K562 (cell line): ENCODE results near the gene SLC39A11. TPM values are rescaled to one million over a fixed set of nuclear protein-coding genes. Genes with fewer than 3 reads are reported as not detected.

Experiments used
- ATAC-seq: fragments of 200-7000 bp; cut with Tn5 transposase; 3 replicates; pipeline ENCODE4 v1.9.1; 2020; ENCODE audit warnings: moderate library complexity
- BruUV-seq: library from RNA; stranded (reverse); fragments of 400-500 nt; replicated peaks from 2 replicates; lab custom pipeline; 2021; lab: Mats Ljungman, UMichigan
- CTCF ChIA-PET: fragments of 300-600 bp; formaldehyde crosslinking; extraction: SDS; loops from one replicate; lab custom pipeline; 2021; ENCODE audit warnings: low intra/inter-chr PET ratio; lab: Yijun Ruan, JAX
- POLR2A ChIA-PET: fragments of 300-600, 350-650 bp; sonication (Branson Sonifier 250); formaldehyde crosslinking; extraction: SDS; loops from one replicate; lab custom pipeline; 2021; ENCODE audit warnings: antibody characterized with exemption, inconsistent platforms; lab: Yijun Ruan, JAX
- DNase-seq, 4 experiments: peaks; one replicate each; pipeline versions ENCODE4 v3.0.0 to v3.0.0-alpha.2; 2011 to 2018; ENCODE audit warnings: low spot score in 3 of 4, mixed read lengths in 3 of 4; ENCODE audit errors: extremely low read depth in 1 of 4
- FAIRE-seq: peaks from 2 replicates; lab custom pipeline; 2011; peaks lifted over from hg19 to GRCh38; lab: Jason Lieb, UNC
- H2AFZ ChIP-seq: 2 replicates; pipeline ENCODE4 v1.6.0; 2011; ENCODE audit warnings: low read depth, low read length, control low read depth, inconsistent platforms
- H3K27ac ChIP-seq: fragments of 200-600 bp; 3 replicates; pipeline ENCODE4 v1.8.0; 2011; ENCODE audit warnings: low read depth, mild to moderate bottlenecking, control low read depth, inconsistent platforms, low read length, moderate library complexity, mixed read lengths; ENCODE audit errors: extremely low read depth
- H3K27me3 ChIP-seq, 2 experiments: fragments of 300-600 bp in 1 of 2; 2 replicates in 1 of 2; 3 replicates in 1 of 2; pipeline versions ENCODE4 v1.6.0 to v1.8.0; 2011; ENCODE audit warnings: inconsistent platforms in 2 of 2, low read length in 2 of 2, mild to moderate bottlenecking in 1 of 2, mixed read lengths in 1 of 2, moderate library complexity in 1 of 2; ENCODE audit not compliant: control insufficient read depth in 2 of 2, insufficient read depth in 2 of 2
- H3K36me3 ChIP-seq: fragments of 300-600 bp; 3 replicates; pipeline ENCODE4 v1.8.0; 2011; ENCODE audit warnings: mild to moderate bottlenecking, low read length, inconsistent platforms; ENCODE audit not compliant: control insufficient read depth, insufficient read depth
- H3K4me1 ChIP-seq, 2 experiments: fragments of 200-600 bp in 1 of 2; replicated peaks in 1 of 2; 2 replicates in 1 of 2; 3 replicates in 1 of 2; pipeline versions ENCODE4 v1.5.1 to v1.8.0; 2011; ENCODE audit warnings: inconsistent platforms in 2 of 2, low read length in 2 of 2, mild to moderate bottlenecking in 1 of 2, mixed read lengths in 1 of 2, moderate library complexity in 1 of 2; ENCODE audit not compliant: control insufficient read depth in 2 of 2, insufficient read depth in 2 of 2
- H3K4me2 ChIP-seq: 2 replicates; pipeline ENCODE4 v1.6.1; 2011; ENCODE audit warnings: low read length, control low read depth, inconsistent platforms, mixed read lengths; ENCODE audit not compliant: insufficient read depth
- H3K4me3 ChIP-seq: fragments of 200-600 bp; sonication (generic), shearing (Covaris generic); 2 replicates; pipeline ENCODE4 v1.5.1; 2016; ENCODE audit warnings: control low read depth, inconsistent platforms
- H3K79me2 ChIP-seq: fragments of 200-600 bp; 3 replicates; pipeline ENCODE4 v1.8.0; 2011; ENCODE audit warnings: low read length, inconsistent platforms; ENCODE audit not compliant: control insufficient read depth, insufficient read depth
- H3K9ac ChIP-seq, 2 experiments: 2 replicates each; pipeline versions ENCODE4 v1.6.0 to v1.6.1; 2011; ENCODE audit warnings: low read depth in 2 of 2, low read length in 2 of 2, control low read depth in 1 of 2, inconsistent platforms in 1 of 2, mild to moderate bottlenecking in 1 of 2, mixed read lengths in 1 of 2; ENCODE audit not compliant: insufficient read depth in 1 of 2
- H3K9me1 ChIP-seq: one replicate; pipeline ENCODE4 v1.6.0; 2011; ENCODE audit warnings: inconsistent platforms, mild to moderate bottlenecking, low read length, moderate library complexity; ENCODE audit not compliant: control insufficient read depth, insufficient read depth
- H3K9me3 ChIP-seq: replicated peaks from 2 replicates; pipeline ENCODE4 v1.5.1; 2011; ENCODE audit warnings: low read depth, low read length, inconsistent platforms; ENCODE audit not compliant: control insufficient read depth, insufficient read depth
- H4K20me1 ChIP-seq: replicated peaks from 2 replicates; pipeline ENCODE4 v1.6.1; 2011; ENCODE audit warnings: low read length, inconsistent platforms, mixed read lengths; ENCODE audit not compliant: control insufficient read depth, insufficient read depth
- ATF7 ChIP-seq: fragments of 450-650 bp; IDR thresholded peaks from 2 replicates; pipeline ENCODE4 v1.7.1; 2014; ENCODE audit warnings: mild to moderate bottlenecking, moderate library complexity
- CCAR2 ChIP-seq: fragments of 200-400 bp; formaldehyde crosslinking; IDR thresholded peaks from 2 replicates; pipeline ENCODE4 v1.6.1; 2017; ENCODE audit warnings: mild to moderate bottlenecking, low read depth, low read length
- CEBPB ChIP-seq: fragments of 450-650 bp; IDR thresholded peaks from 2 replicates; pipeline ENCODE4 v1.6.1; 2016; ENCODE audit warnings: missing genetic modification characterization, missing compliant biosample characterization
- CHD1 ChIP-seq: fragments of 200-600 bp; sonication (generic); IDR thresholded peaks from one replicate; pipeline ENCODE4 v1.6.1; 2012; ENCODE audit warnings: mild to moderate bottlenecking, moderate library complexity, low read length, inconsistent platforms
- PML ChIP-seq: IDR thresholded peaks from 2 replicates; pipeline ENCODE4 v1.6.1; 2012; ENCODE audit warnings: low read length, inconsistent platforms
- XRCC4 ChIP-seq: IDR thresholded peaks from one replicate; pipeline ENCODE4 v1.6.1; 2011; ENCODE audit not compliant: insufficient read depth, insufficient read length; ENCODE audit errors: extremely low read depth
- XRCC5 ChIP-seq: fragments of 200-400 bp; formaldehyde crosslinking; IDR thresholded peaks from 2 replicates; pipeline ENCODE4 v1.6.1; 2017; ENCODE audit warnings: low read depth, mild to moderate bottlenecking, low read length
- ZNF175 ChIP-seq: fragments of 200-800 bp; sonication (Bioruptor generic); IDR thresholded peaks from 2 replicates; pipeline ENCODE4 v1.6.1; 2016; ENCODE audit warnings: low read depth, mild to moderate bottlenecking, missing genetic modification characterization, missing compliant biosample characterization
- WGBS: fragments of 100-300 bp; shearing (Covaris generic); methylation state at CpG from one replicate; pipeline ENCODE4 v1.1.6; 2016; ENCODE audit warnings: low coverage, mixed read lengths; ENCODE audit not compliant: insufficient coverage; ENCODE audit errors: missing lambda C conversion rate; 5-methylcytosine and 5-hydroxymethylcytosine counted together
- in situ Hi-C: fragments of 300-500 bp; cut with MboI; formaldehyde crosslinking; loops from 4 replicates; pipeline ENCODE4 v1.15.0; 2018; ENCODE audit warnings: inconsistent platforms, mixed read lengths
- intact Hi-C: fragments of 100-400 bp; cut with micrococcal nuclease; formaldehyde crosslinking; loops from 2 replicates; pipeline ENCODE4 v1.14.2; 2022
- polyA plus RNA-seq, 8 experiments: library from polyadenylated mRNA; depleted of rRNA in 4 of 8; stranded (reverse) in 5 of 8; unstranded in 3 of 8; fragments of >200 nt; fragmentation: Nextera tagmentation in 2 of 8; fragmentation: Illumina TruSeq in 1 of 8; extraction: Ambion mirVana in 2 of 8; extraction: Trizol in 1 of 8; gene quantifications; 2 replicates each; pipeline versions ENCODE4 v1.2.1 to v1.2.3, GENCODE V29; 2011 to 2014; ENCODE audit warnings: inconsistent platforms in 1 of 8, missing spikeins in 1 of 8
- total RNA-seq, 7 experiments: library from RNA; depleted of rRNA in 6 of 7; stranded (reverse); fragments of >200 nt in 6 of 7; fragmentation: Illumina TruSeq in 2 of 7; extraction: Trizol in 2 of 7; gene quantifications; 2 replicates each; pipeline versions ENCODE4 v1.2.1 to v1.2.3, GENCODE V29; 2011 to 2021; ENCODE audit warnings: low replicate concordance in 1 of 7
- TF ChIP-seq, protein P1 (sequence below): fragments of 450-650 bp; IDR thresholded peaks from 2 replicates; pipeline ENCODE4 v1.6.1; 2016
- TF ChIP-seq, protein P2 (sequence below): fragments of 200-400 bp; formaldehyde crosslinking; IDR thresholded peaks from 2 replicates; pipeline ENCODE4 v1.6.1; 2017; ENCODE audit warnings: mild to moderate bottlenecking, low read depth, low read length, moderate library complexity

Gene SLC39A11
- total and polyA plus RNA-seq, 9 of the 15 experiments (the other 6 are each of a cell fraction or from before 2014, with no cell fraction given), result 10.5 to 26.4 (median 13.4) TPM

- no peak for ATAC-seq
- FAIRE-seq, result no peak
- H4K20me1 ChIP-seq, result no peaks in the 10 kb centered on the region
- in situ Hi-C loops (no loop called here), intact Hi-C loops (no loop called here)
- no peak for TF ChIP-seq PML
- TF ChIP-seq, protein P1, sequence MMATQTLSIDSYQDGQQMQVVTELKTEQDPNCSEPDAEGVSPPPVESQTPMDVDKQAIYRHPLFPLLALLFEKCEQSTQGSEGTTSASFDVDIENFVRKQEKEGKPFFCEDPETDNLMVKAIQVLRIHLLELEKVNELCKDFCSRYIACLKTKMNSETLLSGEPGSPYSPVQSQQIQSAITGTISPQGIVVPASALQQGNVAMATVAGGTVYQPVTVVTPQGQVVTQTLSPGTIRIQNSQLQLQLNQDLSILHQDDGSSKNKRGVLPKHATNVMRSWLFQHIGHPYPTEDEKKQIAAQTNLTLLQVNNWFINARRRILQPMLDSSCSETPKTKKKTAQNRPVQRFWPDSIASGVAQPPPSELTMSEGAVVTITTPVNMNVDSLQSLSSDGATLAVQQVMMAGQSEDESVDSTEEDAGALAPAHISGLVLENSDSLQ, result 0 out of 2 replicates have a peak, but pooled peaks have one; percentile 8
- H2AFZ ChIP-seq, result no peak overlapping the region
- no peaks in the 10 kb centered on the region; a peak in 1 of 5 replicates for H3K27me3 ChIP-seq
- CTCF ChIA-PET, result no interaction called here
- no peak for DNase-seq
- POLR2A ChIA-PET, result no interaction called here
- H3K9ac ChIP-seq, result no peak overlapping the region
- WGBS, result 31% methylated on average over 12 of the region's 12 CpGs
- no peaks in the 10 kb centered on the region for H3K36me3 ChIP-seq
- H3K9me1 ChIP-seq, result no peaks in the 10 kb centered on the region
- H3K79me2 ChIP-seq, result no peaks in the 10 kb centered on the region
- no peak overlapping the region for H3K4me3 ChIP-seq
- no peak overlapping the region for H3K27ac ChIP-seq
- H3K4me1 ChIP-seq, result no peaks in the 10 kb centered on the region; a peak in 1 of 5 replicates
- no peak overlapping the region for H3K4me2 ChIP-seq
- no peaks in the 10 kb centered on the region for H3K9me3 ChIP-seq
- no TSS peak for BruUV-seq
Measured at GRCh38 chr17:72681844-72682243, 410.6 kb downstream of the SLC39A11 start.

- no peak overlapping the region for H3K4me3 ChIP-seq
- H2AFZ ChIP-seq, result no peak overlapping the region
- H3K79me2 ChIP-seq, result no peaks in the 10 kb centered on the region
- no peak overlapping the region for H3K9ac ChIP-seq
- no peak overlapping the region for H3K4me2 ChIP-seq
- WGBS, result 24% methylated on average over 9 of the region's 12 CpGs
- in situ Hi-C loops, result no loop called here
- no peak for FAIRE-seq
- H3K36me3 ChIP-seq, result no peaks in the 10 kb centered on the region
- DNase-seq, result no peak
- ChIA-PET POLR2A (no interaction called here), CTCF (no interaction called here)
- H3K27me3 ChIP-seq, result no peaks in the 10 kb centered on the region
- H3K9me3 ChIP-seq, result no peaks in the 10 kb centered on the region
- H3K9me1 ChIP-seq, result no peaks in the 10 kb centered on the region
- no peaks in the 10 kb centered on the region for H4K20me1 ChIP-seq
- intact Hi-C loops, result no loop called here
- ATAC-seq, result no peak
- BruUV-seq, result no TSS peak
- H3K4me1 ChIP-seq, result no peaks in the 10 kb centered on the region; a peak in 1 of 5 replicates
- H3K27ac ChIP-seq, result no peak overlapping the region
- TF ChIP-seq, protein P2, sequence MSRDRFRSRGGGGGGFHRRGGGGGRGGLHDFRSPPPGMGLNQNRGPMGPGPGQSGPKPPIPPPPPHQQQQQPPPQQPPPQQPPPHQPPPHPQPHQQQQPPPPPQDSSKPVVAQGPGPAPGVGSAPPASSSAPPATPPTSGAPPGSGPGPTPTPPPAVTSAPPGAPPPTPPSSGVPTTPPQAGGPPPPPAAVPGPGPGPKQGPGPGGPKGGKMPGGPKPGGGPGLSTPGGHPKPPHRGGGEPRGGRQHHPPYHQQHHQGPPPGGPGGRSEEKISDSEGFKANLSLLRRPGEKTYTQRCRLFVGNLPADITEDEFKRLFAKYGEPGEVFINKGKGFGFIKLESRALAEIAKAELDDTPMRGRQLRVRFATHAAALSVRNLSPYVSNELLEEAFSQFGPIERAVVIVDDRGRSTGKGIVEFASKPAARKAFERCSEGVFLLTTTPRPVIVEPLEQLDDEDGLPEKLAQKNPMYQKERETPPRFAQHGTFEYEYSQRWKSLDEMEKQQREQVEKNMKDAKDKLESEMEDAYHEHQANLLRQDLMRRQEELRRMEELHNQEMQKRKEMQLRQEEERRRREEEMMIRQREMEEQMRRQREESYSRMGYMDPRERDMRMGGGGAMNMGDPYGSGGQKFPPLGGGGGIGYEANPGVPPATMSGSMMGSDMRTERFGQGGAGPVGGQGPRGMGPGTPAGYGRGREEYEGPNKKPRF, result no peak
- TF ChIP-seq CCAR2 (no peak), XRCC5 (no peak), CHD1 (no peak), ATF7 (no peak), XRCC4 (no peak), CEBPB (tag) (no peak), ZNF175 (CRISPR knock-in tag) (no peak)
Measured at GRCh38 chr17:72677714-72678390, 414.6 kb downstream of the SLC39A11 start.
